ENCODE measurements around the gene PLOD3.
A peak's percentile ranks its signal among the peaks of the same experiment; 100 is the strongest.
"Not testable (repeated sequence)": the region's sequence is repeated elsewhere in the genome, so short reads cannot be mapped to it uniquely, and the experiment has no call there.

Gene PLOD3

GRCh38 chr7:101217388-101218235 is at the start of gene PLOD3, which contains the start of gene ZNHIT1:
Gene PLOD3 (minus strand): TSS chr7:101217581. CDS start chr7:101217274, 307 bp downstream.
Gene ZNHIT1 (plus strand): TSS chr7:101218165. CDS start chr7:101218196, 31 bp downstream.
- DNase-seq (ENCODE audit: low spot score) = peak; percentile 96

GRCh38 chr7:101265622-101266516 is 48.5 kb upstream of the PLOD3 start:
- DNase-seq (ENCODE audit: low spot score) = no peak

- not testable (repeated sequence) for DNase-seq (ENCODE audit: low spot score)
Observed at GRCh38 chr7:101264102-101264706, 46.8 kb upstream of the PLOD3 start.

GRCh38 chr7:101258243-101258731 is 40.9 kb upstream of the PLOD3 start:
- no peak for DNase-seq (ENCODE audit: low spot score)

GRCh38 chr7:101255796-101256195 is 38.4 kb upstream of the PLOD3 start:
- no peak for DNase-seq (ENCODE audit: low spot score)

GRCh38 chr7:101253199-101253598 is 35.8 kb upstream of the PLOD3 start:
- DNase-seq (ENCODE audit: low spot score) = not testable (repeated sequence)

GRCh38 chr7:101251871-101252659 is 34.7 kb upstream of the PLOD3 start:
- peak; percentile 96 for DNase-seq (ENCODE audit: low spot score)

GRCh38 chr7:101250324-101250723 is 32.9 kb upstream of the PLOD3 start:
- DNase-seq (ENCODE audit: low spot score) = no peak

- no peak for DNase-seq (ENCODE audit: low spot score)
Observed at GRCh38 chr7:101248276-101248675, 30.9 kb upstream of the PLOD3 start.

- DNase-seq (ENCODE audit: low spot score) = no peak
Observed at GRCh38 chr7:101245147-101245668, 27.8 kb upstream of the PLOD3 start.

GRCh38 chr7:101244375-101245146 is 27.2 kb upstream of the PLOD3 start, which contains the start of gene FIS1:
Gene FIS1 (minus strand): TSS chr7:101245081. CDS start chr7:101245004, 77 bp downstream.
- peak; percentile 95 for DNase-seq (ENCODE audit: low spot score)

- no peak for DNase-seq (ENCODE audit: low spot score)
Observed at GRCh38 chr7:101243646-101244374, 26.4 kb upstream of the PLOD3 start.

- no peak for DNase-seq (ENCODE audit: low spot score)
Observed at GRCh38 chr7:101241443-101242349, 24.3 kb upstream of the PLOD3 start.

- no peak for DNase-seq (ENCODE audit: low spot score)
Observed at GRCh38 chr7:101241015-101241363, 23.6 kb upstream of the PLOD3 start.

- no peak for DNase-seq (ENCODE audit: low spot score)
Observed at GRCh38 chr7:101240226-101241014, 23.0 kb upstream of the PLOD3 start.

- no peak for DNase-seq (ENCODE audit: low spot score)
Observed at GRCh38 chr7:101239951-101240220, 22.5 kb upstream of the PLOD3 start.

- DNase-seq (ENCODE audit: low spot score) = no peak
Observed at GRCh38 chr7:101239191-101239950, 22.0 kb upstream of the PLOD3 start.
